Stimulated activated naive B cell treated with anti-CD40 and anti-IgM and Interleukin-4, amounts not matched to agents 10 μg/mL and 1 μg/mL and 100 μg/mL, for 72 hours (primary cell): Measurements from ENCODE around the gene ZYG11A.
A peak's percentile ranks its signal among the peaks of the same experiment; 100 is the strongest.

Source experiments
- ATAC-seq, 2 donors: fragments of 150-1000 bp; cut with Tn5 transposase; replicated peaks; 2 replicates each; pipeline ENCODE4 v1.10.0; 2021; ENCODE audit warnings: moderate library complexity in 1 of 2
- DNase-seq: peaks from one replicate; pipeline ENCODE4 v3.0.0; 2021
- H3K27ac Mint-ChIP-seq: one replicate; pipeline ENCODE4 v1.8.0; 2022; ENCODE audit warnings: mild to moderate bottlenecking, mixed read lengths
- H3K27me3 Mint-ChIP-seq, 2 donors: one replicate each; pipeline ENCODE4 v1.8.0; 2022; ENCODE audit warnings: mixed read lengths in 2 of 2
- H3K36me3 Mint-ChIP-seq, 2 donors: one replicate each; pipeline ENCODE4 v1.8.0; 2022; ENCODE audit warnings: mixed read lengths in 2 of 2, mild to moderate bottlenecking in 1 of 2
- H3K4me1 Mint-ChIP-seq, 2 donors: one replicate each; pipeline ENCODE4 v1.8.0; 2022; ENCODE audit warnings: mixed read lengths in 2 of 2, mild to moderate bottlenecking in 1 of 2
- H3K4me3 Mint-ChIP-seq, 2 donors: one replicate each; pipeline ENCODE4 v1.8.0; 2022; ENCODE audit warnings: mild to moderate bottlenecking in 2 of 2, mixed read lengths in 2 of 2, moderate library complexity in 1 of 2
- H3K9me3 Mint-ChIP-seq, 2 donors: one replicate each; pipeline ENCODE4 v1.8.0; 2022; ENCODE audit warnings: mixed read lengths in 2 of 2, mild to moderate bottlenecking in 1 of 2

ZYG11A gene

DNA sequence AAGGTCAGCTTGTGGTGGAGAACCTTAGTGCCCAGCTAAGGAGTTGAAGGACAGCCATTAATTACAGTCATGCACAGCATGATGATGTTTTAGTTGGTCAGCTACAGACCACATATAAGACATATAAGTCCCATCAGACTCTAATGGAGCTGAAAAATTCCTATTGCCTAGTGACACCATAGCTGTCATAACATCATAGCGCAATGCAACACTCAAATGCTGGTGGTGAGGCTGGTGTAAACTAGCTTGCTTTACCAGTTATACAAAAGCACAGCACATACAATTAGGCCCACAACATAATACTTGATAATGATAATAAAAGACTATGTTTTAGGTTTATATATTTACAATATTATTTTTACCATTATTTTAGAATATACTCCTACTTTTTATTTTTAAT, 75.0 kb downstream of the ZYG11A start:
- Mint-ChIP-seq H3K4me1 (peaks cover 5 to 10% of the 10 kb centered on the region in 2 donors), H3K36me3 (no peaks in the 10 kb centered on the region), H3K4me3 (no peak overlapping the region), H3K27ac (no peak overlapping the region), H3K27me3 (peaks cover 0 to 6% of the 10 kb centered on the region in 2 donors), H3K9me3 (no peaks in the 10 kb centered on the region)
- DNase-seq, result no peak
- no peak for ATAC-seq

DNA sequence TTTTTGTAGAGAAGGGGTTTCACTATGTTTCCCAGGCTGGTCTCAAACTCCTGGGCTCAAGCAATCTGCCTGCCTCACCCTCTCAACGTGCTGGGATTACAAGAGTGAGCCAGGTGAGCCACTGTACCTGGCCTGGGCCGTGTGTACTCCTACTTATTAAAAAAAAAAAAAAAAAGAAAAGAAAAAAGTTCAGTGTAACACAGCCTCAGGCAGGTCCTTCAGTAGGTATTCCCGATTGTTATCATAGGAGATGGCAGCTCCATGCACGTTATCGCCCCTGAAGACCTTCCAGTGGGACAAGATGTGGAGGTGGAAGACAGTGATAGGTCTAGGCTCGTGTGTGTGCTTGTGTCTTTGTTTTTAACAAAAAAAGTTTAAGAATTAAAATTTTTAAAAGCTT, 75.6 kb downstream of the ZYG11A start:
- H3K36me3 Mint-ChIP-seq, result no peaks in the 10 kb centered on the region
- no peaks in the 10 kb centered on the region for H3K9me3 Mint-ChIP-seq
- H3K27ac Mint-ChIP-seq, result no peak overlapping the region
- H3K4me1 Mint-ChIP-seq, result peaks cover 5 to 10% of the 10 kb centered on the region in 2 donors
- peaks cover 0 to 6% of the 10 kb centered on the region in 2 donors for H3K27me3 Mint-ChIP-seq
- ATAC-seq, result no peak
- no peak overlapping the region for H3K4me3 Mint-ChIP-seq
- DNase-seq, result no peak

DNA sequence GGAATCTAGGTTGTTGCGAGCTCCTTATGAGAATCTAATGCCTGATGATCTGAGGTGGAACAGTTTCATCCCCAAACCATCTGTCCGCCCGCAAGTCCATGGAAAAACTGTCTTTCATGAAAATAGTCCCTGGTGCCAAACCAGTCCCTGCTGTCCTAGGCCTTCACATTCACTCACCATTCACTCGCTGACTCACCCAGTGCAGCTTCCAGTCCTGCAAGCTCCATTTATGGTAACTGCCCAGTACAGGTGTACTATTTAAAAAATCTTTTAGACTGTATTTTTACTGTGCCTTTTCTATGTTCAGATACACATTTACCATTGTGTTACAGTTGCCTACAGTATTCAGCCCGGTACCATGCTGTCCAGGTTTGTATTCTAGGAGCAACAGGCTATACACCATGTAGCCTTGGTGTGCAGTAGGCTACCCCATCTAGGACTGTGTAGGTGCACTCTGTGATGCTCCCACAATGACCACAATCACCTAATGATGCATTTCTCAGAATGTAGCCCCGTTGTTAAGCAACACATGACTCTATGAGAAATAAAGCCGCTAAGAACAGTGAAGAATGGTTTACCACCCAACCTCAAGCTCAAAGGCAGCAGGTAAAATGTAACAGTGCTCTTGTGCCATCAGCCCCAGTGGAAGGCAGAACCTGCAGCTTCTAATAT, 76.6 kb downstream of the ZYG11A start:
- no peaks in the 10 kb centered on the region for H3K36me3 Mint-ChIP-seq
- no peak overlapping the region for H3K4me3 Mint-ChIP-seq
- H3K27me3 Mint-ChIP-seq, result peaks cover 0 to 6% of the 10 kb centered on the region in 2 donors
- no peak for ATAC-seq
- DNase-seq, result no peak
- H3K27ac Mint-ChIP-seq, result no peak overlapping the region
- no peaks in the 10 kb centered on the region for H3K9me3 Mint-ChIP-seq
- H3K4me1 Mint-ChIP-seq, result peaks cover 5 to 10% of the 10 kb centered on the region in 2 donors

DNA sequence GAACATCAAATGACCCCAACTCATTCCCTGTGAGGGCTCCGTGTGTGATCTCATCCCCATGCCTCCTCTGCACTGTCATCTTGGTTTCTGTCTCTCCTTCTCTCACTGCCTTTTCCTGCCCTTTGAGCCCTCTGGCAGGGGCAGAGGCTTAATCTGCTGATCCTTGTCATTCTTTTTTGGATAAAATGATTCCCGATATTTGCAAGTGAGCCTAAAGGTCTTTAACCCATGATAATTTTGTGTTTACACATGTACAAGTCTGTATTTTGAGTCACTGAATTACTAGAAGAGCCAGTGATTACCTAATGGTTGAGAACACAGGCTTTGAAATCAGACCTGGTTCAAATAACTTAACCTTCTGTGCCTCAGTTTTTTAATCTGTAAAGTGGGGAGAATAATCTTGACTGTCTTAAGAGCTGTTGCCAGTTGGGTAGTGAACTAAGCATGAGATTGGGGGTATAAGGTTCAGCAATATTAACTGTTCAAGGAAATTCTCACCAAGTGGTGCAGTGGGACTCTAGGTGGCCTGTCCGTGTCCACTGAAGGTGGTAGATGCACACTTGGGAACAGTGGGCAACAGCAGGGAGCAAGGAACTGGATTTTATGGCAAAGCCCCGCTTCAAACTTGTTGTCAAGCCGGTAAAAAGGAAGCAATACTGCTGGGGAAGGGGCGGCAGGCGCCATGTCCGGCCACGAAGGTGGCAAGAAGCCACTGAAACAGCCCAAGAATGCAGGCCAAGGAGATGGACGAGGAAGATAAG, 77.3 kb downstream of the ZYG11A start:
- Mint-ChIP-seq H3K4me1 (peaks cover 5 to 10% of the 10 kb centered on the region in 2 donors), H3K36me3 (no peaks in the 10 kb centered on the region), H3K27ac (no peak overlapping the region), H3K27me3 (peaks cover 6 to 7% of the 10 kb centered on the region in 2 donors), H3K9me3 (no peaks in the 10 kb centered on the region), H3K4me3 (peak overlapping the region in 1 of 2 donors; percentile 55)
- DNase-seq, result no peak
- ATAC-seq, result no peak

DNA sequence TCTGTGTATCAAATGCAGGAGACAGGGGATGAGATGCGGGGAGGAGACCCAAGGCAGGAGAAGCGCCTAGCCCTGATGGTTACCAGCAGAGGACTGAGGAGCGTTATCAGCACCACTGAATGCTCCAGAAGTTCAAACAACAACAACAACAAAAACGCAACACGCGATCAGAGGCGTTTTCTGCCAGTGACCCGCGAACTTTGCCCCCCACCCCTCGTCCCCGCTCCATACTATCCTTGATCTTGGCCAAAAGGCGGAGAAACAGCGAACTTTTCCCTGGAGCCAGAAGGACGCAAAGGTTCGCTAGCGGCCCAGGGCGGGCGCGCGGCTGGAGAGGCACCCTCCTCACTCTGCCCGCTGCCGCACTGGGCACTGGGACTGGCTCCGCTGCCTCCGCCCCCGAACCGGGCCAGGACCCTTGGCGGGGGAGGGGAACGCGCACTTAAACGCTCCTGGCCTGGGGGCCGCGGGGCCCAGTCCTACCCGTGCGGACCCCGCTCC, 78.3 kb downstream of the ZYG11A start:
- no peaks in the 10 kb centered on the region for H3K9me3 Mint-ChIP-seq
- H3K27ac Mint-ChIP-seq, result no peak overlapping the region
- no peaks in the 10 kb centered on the region for H3K36me3 Mint-ChIP-seq
- no peak for ATAC-seq
- peaks cover 5 to 10% of the 10 kb centered on the region in 2 donors for H3K4me1 Mint-ChIP-seq
- peaks cover 9% of the 10 kb centered on the region in 2 donors for H3K27me3 Mint-ChIP-seq
- no peak for DNase-seq
- H3K4me3 Mint-ChIP-seq, result peak overlapping the region; percentile 85 to 86

DNA sequence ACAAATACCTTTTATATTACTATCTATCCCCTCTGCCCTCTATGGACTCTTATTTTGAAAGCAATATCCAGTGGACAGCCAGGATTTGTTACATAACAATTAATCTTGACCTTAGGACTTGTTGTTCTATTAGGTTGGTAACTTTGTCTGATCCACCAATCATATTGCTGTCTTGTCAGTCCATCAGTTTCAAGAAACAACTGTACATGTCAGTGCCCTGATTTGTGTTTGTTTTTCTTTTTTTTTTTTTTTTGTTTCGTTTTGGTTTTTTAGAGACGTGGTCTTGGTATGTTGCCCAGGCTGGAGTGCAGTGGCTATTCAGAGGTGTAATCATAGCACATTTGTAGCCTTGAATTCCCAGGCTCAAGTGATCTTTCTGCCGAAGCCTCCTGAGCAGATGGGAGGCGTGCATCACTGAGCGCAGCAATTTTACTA, 83.0 kb downstream of the ZYG11A start:
- H3K27me3 Mint-ChIP-seq, result peaks cover 16 to 26% of the 10 kb centered on the region in 2 donors
- H3K27ac Mint-ChIP-seq, result no peak overlapping the region
- no peak overlapping the region for H3K4me3 Mint-ChIP-seq
- H3K4me1 Mint-ChIP-seq, result peaks cover 7 to 22% of the 10 kb centered on the region in 2 donors
- no peaks in the 10 kb centered on the region for H3K9me3 Mint-ChIP-seq
- DNase-seq (no peak), ATAC-seq (no peak)
- H3K36me3 Mint-ChIP-seq, result no peaks in the 10 kb centered on the region

DNA sequence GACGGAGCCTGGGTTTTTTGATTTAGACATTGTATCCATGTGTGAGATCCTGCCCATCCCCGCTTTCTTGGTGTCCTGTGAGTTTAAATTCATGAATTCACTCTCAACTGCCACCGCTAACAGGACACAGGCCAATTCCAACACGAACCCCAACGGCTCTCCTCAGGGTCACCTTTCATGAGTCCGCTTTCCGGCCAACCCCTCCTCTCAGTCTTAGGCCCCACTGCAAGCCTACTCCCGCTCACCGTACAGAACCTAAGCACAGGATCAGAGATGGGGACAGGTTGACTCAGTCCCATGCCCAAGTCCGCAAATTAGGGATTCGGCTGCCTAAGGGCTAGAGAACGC, 84.3 kb downstream of the ZYG11A start:
- peaks cover 5 to 17% of the 10 kb centered on the region in 2 donors for H3K4me1 Mint-ChIP-seq
- peak overlapping the region; percentile 78 to 87 for H3K4me3 Mint-ChIP-seq
- no peaks in the 10 kb centered on the region for H3K9me3 Mint-ChIP-seq
- DNase-seq (no peak), ATAC-seq (no peak)
- no peak overlapping the region for H3K27ac Mint-ChIP-seq
- peaks cover 13 to 26% of the 10 kb centered on the region in 2 donors for H3K27me3 Mint-ChIP-seq
- H3K36me3 Mint-ChIP-seq, result no peaks in the 10 kb centered on the region

DNA sequence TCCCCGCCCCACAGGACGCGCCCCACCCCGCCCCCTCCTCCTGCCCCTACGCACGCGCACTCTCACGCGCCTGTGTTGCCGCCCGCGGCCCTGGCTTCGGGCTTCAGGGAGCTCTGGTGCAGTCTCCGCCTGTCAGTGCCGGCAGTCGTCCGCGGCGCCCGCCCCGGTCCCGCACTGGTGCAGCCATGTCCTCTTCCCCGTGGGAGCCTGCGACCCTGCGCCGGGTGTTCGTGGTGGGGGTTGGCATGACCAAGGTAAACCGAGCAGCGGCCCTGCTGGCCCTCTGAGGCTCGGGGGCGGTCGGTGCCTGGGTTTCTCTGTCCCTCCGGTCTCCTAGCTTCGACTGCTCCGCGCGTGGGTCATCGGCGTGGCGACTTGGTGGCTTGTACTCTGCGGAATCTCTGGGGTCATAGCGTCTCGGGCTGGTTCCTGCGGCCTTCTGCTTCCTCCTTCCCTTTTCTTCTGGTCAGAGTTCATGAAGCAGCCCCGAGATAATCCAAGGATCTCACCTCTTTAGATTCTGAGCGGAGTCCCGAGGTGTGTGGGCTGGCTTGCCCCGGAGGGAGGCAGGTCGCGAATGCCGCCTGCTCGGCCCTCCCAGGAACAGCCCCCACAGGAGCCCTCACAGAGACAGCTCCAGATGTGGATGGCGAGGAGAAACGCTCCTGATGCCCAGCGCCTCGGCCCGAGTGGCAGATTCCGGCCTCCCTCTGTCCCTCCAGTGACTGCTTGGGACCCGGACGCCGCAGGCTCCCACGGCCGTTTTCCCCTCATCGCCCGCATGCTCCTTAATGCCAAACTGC, 84.9 kb downstream of the ZYG11A start, which contains the start of gene SCP2:
SCP2 (plus strand) TSS at position 65 of the 803 bp plus-strand sequence; CDS start at position 186, 121 bp downstream.
- Mint-ChIP-seq H3K27me3 (peaks cover 13 to 26% of the 10 kb centered on the region in 2 donors), H3K36me3 (no peaks in the 10 kb centered on the region), H3K9me3 (no peaks in the 10 kb centered on the region), H3K4me3 (peak within 1 kb of the TSS; percentile 78 to 87), H3K4me1 (peaks cover 5 to 16% of the 10 kb centered on the region in 2 donors), H3K27ac (peak within 1 kb of the TSS; percentile 48)
- ATAC-seq, result peak; percentile 90 to 92
- peak; percentile 48 for DNase-seq

DNA sequence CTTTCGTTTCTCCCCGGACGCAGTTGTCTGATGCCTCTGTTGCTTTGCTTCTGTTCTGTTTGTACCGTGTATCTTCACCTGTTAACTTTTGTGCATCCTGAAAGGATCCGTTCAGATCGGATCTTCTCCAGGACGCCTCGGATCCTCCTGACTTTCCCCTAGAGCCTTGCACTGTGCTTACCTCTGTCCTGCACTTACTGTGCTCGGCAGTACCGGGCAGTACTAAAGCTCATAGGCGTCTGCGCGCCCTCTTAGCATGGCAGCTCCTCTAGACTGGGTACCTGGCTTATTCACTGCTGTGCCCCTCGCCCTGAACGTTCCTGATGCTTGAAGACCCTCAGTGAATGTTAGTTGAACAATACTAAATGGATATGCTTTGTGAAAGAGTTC, 85.5 kb downstream of the ZYG11A start:
- H3K4me3 Mint-ChIP-seq, result peak overlapping the region; percentile 78 to 87
- H3K27ac Mint-ChIP-seq, result peak overlapping the region; percentile 48
- H3K36me3 Mint-ChIP-seq, result no peaks in the 10 kb centered on the region
- peaks cover 5 to 16% of the 10 kb centered on the region in 2 donors for H3K4me1 Mint-ChIP-seq
- H3K9me3 Mint-ChIP-seq, result no peaks in the 10 kb centered on the region
- H3K27me3 Mint-ChIP-seq, result peaks cover 13 to 26% of the 10 kb centered on the region in 2 donors
- ATAC-seq, result peak in 1 of 2 donors; percentile 20
- DNase-seq, result no peak

DNA sequence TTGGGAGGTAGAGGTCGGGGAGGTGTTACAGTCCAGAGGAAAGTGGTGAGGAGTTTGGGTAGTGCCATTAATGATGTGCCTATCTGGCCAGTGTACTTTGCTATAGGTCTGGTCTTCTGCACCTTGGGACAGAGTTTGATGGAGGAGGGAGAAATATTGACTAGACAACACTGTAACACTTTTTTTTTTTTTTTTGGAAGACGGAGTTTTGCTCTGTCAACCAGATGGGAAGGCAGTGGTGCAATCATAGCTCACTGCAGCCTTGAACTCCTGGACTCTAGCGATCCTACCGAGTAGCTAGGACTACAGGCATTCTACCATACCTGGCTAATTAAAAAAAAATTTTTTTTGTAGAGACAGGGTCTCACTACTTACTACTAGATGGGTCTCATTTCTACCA, 86.5 kb downstream of the ZYG11A start:
- no peaks in the 10 kb centered on the region for H3K36me3 Mint-ChIP-seq
- no peaks in the 10 kb centered on the region for H3K9me3 Mint-ChIP-seq
- H3K27ac Mint-ChIP-seq, result no peak overlapping the region
- no peak for DNase-seq
- no peak overlapping the region for H3K4me3 Mint-ChIP-seq
- H3K27me3 Mint-ChIP-seq, result peaks cover 13 to 26% of the 10 kb centered on the region in 2 donors
- no peak for ATAC-seq
- peaks cover 5 to 16% of the 10 kb centered on the region in 2 donors for H3K4me1 Mint-ChIP-seq

DNA sequence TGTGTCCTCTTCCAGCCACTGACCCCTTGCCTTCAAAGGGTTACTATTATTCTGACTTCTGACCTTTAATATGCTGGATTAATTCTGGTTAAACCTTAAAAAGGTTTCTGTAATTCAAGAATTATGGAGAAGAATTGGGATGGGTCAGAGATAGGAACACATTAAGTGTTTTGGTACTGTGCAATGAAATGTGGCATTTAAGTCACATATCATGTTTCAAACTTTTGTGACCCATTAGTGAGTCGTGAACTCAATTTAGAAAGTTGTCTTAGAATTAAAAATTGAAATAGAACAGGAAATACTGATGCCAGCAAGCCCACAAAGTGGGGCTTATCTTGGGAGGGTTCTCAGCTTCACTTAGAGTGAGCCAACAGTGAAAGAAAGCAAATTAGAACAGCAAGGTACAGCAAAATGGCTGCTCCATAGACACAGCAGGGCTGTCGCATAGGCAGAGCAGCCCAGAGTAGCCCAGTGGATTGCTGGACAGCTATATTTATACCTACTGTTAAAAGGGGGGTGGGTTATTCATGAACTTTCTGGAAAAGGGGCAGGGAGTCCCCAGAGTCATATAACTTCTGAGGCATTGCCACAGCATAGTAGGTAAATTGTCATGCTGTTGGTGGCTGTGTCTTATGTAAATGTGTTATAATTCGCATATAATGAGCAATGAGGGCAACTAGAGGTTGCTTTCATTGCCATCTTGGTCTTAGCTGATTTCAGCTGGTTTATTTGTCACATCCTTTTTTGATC, 95.0 kb downstream of the ZYG11A start:
- Mint-ChIP-seq H3K27ac (no peak overlapping the region), H3K9me3 (no peaks in the 10 kb centered on the region), H3K27me3 (peaks cover 0 to 6% of the 10 kb centered on the region in 2 donors), H3K4me1 (no peaks in the 10 kb centered on the region), H3K4me3 (no peak overlapping the region), H3K36me3 (no peaks in the 10 kb centered on the region)
- DNase-seq (no peak), ATAC-seq (no peak)

DNA sequence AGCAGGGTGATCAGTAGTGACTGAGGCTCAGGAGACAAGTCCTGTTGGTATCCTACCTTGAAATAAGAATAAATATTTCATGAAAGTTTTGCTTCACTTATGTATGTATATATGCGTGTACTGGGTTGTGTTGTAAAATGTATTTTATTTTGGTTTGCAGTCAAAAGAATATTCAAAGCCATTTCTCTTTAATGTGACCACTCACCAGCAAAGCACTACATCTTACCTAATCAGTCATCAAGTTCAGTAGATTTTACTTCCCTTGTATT, 95.6 kb downstream of the ZYG11A start:
- Mint-ChIP-seq H3K4me1 (no peaks in the 10 kb centered on the region), H3K36me3 (no peaks in the 10 kb centered on the region), H3K27me3 (peaks cover 0 to 6% of the 10 kb centered on the region in 2 donors), H3K9me3 (no peaks in the 10 kb centered on the region), H3K4me3 (no peak overlapping the region), H3K27ac (no peak overlapping the region)
- ATAC-seq (no peak), DNase-seq (no peak)

DNA sequence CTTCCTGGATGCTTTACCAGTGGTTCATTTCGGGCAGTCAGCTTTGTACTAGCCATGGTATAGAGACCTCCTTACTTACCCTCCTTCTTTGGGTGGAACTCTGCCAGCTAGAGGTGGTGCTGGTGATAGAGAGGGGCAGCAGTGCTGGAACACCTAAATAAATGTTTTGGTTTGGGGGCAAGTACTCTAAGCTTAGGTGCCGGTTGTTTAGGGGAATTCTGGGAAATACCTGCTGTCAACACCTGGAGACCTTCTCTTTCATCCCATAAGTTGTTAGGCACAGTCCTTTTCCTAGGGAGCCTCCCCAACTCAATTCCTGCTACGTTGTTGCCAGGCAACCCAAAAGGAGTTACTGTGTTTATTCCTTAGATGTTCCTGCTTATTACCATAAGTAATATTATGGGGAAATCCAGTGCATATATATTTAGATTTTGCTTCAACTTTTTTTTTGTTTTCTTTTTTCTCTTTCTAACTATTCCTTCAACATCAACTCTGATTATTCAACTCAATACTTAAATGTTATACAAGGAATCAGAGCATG, 101.4 kb downstream of the ZYG11A start:
- Mint-ChIP-seq H3K4me3 (no peak overlapping the region), H3K36me3 (peaks cover 0 to 2% of the 10 kb centered on the region in 2 donors), H3K4me1 (no peaks in the 10 kb centered on the region), H3K27me3 (peaks cover 0 to 6% of the 10 kb centered on the region in 2 donors), H3K9me3 (no peaks in the 10 kb centered on the region), H3K27ac (no peak overlapping the region)
- DNase-seq, result no peak
- ATAC-seq, result no peak
